Measurements from ENCODE around the gene PDZRN3.

DNA sequence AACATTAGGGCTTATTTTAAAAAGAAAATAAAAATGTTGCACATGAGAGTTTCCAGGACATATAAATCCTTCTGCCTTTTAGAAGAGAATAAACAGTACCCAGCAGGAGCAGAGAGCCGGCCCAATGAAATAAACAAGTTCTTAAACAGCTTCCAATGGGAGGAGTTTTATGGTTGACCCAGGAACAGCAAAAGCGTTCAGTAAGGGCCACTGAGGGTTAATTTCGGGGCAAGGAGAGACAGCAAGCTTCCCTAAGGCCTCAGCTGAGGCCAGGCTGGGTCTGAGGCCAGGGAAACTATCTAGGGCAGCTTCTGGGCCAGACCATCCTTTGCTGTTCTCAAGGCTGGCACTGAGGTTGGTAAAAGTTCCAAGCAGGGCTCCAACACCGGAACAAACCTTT lies 3.4 kb downstream of the PDZRN3 start:
- TF ChIP-seq, protein P1, sequence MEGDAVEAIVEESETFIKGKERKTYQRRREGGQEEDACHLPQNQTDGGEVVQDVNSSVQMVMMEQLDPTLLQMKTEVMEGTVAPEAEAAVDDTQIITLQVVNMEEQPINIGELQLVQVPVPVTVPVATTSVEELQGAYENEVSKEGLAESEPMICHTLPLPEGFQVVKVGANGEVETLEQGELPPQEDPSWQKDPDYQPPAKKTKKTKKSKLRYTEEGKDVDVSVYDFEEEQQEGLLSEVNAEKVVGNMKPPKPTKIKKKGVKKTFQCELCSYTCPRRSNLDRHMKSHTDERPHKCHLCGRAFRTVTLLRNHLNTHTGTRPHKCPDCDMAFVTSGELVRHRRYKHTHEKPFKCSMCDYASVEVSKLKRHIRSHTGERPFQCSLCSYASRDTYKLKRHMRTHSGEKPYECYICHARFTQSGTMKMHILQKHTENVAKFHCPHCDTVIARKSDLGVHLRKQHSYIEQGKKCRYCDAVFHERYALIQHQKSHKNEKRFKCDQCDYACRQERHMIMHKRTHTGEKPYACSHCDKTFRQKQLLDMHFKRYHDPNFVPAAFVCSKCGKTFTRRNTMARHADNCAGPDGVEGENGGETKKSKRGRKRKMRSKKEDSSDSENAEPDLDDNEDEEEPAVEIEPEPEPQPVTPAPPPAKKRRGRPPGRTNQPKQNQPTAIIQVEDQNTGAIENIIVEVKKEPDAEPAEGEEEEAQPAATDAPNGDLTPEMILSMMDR (conservative IDR thresholded peaks at IDR 0.05 in 1 of 2, IDR thresholded peaks at IDR 0.05 in 1 of 2; ENCODE audit: extremely low read depth in 1 of 2, insufficient read depth in 1 of 2, low read depth in 1 of 2, low read length in 2 of 2), result no peak
- no peak for TF ChIP-seq EZH2 (IDR thresholded peaks at IDR 0.05; ENCODE audit: borderline replicate concordance, low read length)

All from mammary epithelial cell (primary cell).